ENCODE results near the gene ARL13B.

DNA sequence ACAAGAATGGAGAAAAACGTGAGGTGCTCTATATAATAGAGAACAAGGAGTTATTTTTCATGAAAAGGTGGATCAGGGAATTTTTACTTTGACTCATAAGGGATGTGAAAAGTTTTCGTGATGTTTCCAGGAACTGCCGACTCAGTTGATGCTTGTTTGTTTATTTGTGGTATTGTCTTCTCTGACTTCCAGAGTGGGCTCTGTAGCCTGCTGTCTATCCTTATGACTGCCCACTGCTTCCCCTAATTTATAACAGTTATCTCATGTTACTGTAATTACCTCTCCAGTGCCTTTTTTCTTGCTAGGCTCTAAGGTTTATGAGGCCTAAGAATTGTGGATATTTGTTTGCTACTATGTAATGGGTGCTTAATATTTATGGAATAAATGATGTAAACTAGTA is 12.3 kb downstream of the ARL13B start:
- no peak for TF ChIP-seq EZH2 (IDR thresholded peaks at IDR 0.05)
- no peak for TF ChIP-seq POLR2AphosphoS5 (IDR thresholded peaks at IDR 0.05; ENCODE audit: borderline replicate concordance, low read depth, low read length)
